OCI-LY1 (cell line): ENCODE measurements around the gene TUBD1.

Experiments
- CTCF ChIP-seq: fragments of 200-600 bp; sonication (generic), shearing (Covaris generic); IDR thresholded peaks from 2 replicates; pipeline ENCODE4 v1.5.1; 2017; ENCODE audit warnings: mild to moderate bottlenecking, antibody characterized with exemption, low read length, moderate library complexity, mixed read lengths
- EZH2 ChIP-seq: fragments of 200-600 bp; sonication (generic), shearing (Covaris generic); IDR thresholded peaks from 2 replicates; pipeline ENCODE4 v1.8.0; 2017; ENCODE audit warnings: borderline replicate concordance, mixed run types, mild to moderate bottlenecking, antibody characterized with exemption, low read length, moderate library complexity, mixed read lengths

- TF ChIP-seq EZH2 (no peak), CTCF (no peak)
Measured at GRCh38 chr17:59903455-59903854, 10.7 kb upstream of the TUBD1 start.
